Body of pancreas (tissue), 4 donors: ENCODE measurements around the gene ZNF536.

ENCODE experiments used
- CTCF ChIP-seq, 7 experiments: fragments of 450-650 bp in 4 of 7; fragments of 200-600 bp in 3 of 7; sonication (generic) in 3 of 7; IDR thresholded peaks; one replicate each; pipeline ENCODE4 v1.5.1; 2016 to 2019; ENCODE audit warnings: antibody characterized with exemption in 7 of 7
- POLR2A ChIP-seq, 3 donors: fragments of 450-650 bp; IDR thresholded peaks; one replicate each; pipeline ENCODE4 v1.6.1; 2016; ENCODE audit warnings: antibody characterized with exemption in 3 of 3, mild to moderate bottlenecking in 2 of 3

DNA sequence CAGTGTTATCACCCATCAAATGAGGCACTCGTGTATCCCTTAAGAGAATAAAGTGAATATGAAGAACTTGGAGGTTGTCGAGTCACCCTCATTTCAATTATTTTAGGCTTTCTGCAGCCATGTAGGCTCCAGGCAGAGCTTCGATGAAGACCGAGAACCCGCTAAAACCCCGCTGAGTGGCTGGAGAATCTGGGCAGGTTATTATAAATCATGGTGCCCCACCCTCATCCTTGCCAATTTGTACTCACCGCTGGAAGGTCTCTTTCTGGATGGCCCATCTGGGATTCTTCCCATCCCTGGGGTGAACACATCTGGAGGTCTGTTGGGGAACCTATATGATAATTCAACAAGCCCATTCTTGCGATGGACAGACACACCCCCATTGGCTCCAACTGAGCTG lies 190.8 kb downstream of the ZNF536 start:
- TF ChIP-seq CTCF (IDR thresholded peaks at IDR 0.05) (no peak), POLR2A (IDR thresholded peaks at IDR 0.05) (no peak)
